ENCODE data around the gene STMN1. TPM values are rescaled to one million over a fixed set of nuclear protein-coding genes. Genes with fewer than 3 reads are reported as not detected.
A peak's percentile ranks its signal among the peaks of the same experiment; 100 is the strongest.

STMN1 gene
- total RNA-seq, 2 donors from 2014 or later = 13.9 to 27.4 TPM

GRCh38 chr1:25875154-25875855, 30.9 kb downstream of the STMN1 start, which contains the start of gene PAQR7:
TSS of gene PAQR7 (minus strand) at chr1:25875708. CDS start at chr1:25863839, 11,869 bp downstream.
- intact Hi-C loops (cut with DNase I) = no loop called here
- peak; percentile 78 for DNase-seq
- peak; percentile 91 for ATAC-seq

DNA sequence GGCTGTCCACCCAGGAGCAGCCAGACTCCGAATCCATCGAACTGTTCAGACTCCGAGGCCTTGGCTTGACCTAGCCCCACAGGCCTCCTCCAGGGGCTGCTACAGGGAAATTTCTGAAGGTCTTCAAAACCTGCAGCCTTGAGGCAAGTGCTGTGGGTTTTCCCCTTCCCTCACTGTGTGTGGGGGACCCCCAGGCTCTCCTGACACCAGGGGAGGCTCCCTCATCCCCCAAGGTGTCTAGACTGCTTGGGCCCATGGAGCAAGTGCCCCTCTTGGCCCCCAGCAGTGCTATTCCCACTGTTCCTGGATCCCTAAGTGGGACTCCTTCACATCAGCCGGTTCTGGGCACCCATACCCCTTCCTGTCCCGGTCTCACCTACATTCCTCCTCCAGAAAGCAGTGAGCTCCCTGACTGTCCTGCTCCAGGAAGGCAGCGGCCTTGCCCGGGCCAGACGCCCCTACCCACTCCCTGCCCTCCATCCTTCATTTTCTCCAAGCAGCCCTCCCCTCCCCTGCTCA, 31.5 kb downstream of the STMN1 start:
- intact Hi-C loops (cut with DNase I) = no loop called here
- DNase-seq = no peak
- ATAC-seq = no peak

DNA sequence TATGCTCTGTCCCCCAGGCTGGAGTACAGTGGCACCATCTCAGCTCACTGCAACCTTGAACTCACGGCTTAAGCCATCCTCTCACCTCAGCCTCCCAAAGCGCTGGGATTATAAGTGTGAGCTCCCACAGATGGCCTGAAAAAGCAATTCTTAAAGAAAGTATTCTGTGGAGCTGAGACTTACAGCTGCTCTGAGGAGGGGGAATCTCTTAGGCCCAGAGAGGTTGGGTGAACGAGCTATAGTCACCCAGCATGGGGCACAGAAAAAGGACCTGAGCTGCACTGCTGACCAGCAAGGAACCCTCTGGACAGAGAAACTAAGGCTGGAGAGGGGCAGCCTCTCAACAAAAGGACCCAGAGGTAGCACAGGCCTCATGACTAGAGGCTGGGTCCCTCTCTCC, 32.0 kb downstream of the STMN1 start:
- DNase-seq = no peak
- no peak for ATAC-seq
- intact Hi-C loops (cut with DNase I) = no loop called here

DNA sequence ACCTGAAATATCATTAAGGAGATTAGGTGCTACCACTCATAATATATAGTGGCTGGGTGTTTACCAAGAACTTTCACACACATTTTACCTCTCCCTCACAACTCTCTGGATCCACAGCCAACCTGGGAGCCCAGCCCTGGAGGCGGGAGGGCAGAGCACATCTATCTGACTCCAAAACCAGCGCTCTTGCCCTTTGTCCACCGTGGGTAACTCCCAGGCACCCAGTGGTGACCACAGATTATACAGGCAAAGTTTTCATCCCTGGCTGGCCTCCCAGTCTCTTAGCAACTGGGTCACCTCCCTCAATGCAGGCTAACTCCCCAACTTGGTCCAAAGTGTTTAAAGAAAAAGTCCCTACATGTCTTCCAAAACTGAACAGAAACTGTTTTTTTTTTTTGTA, 33.1 kb downstream of the STMN1 start:
- no peak for DNase-seq
- ATAC-seq = no peak
- intact Hi-C loops (cut with DNase I) = no loop called here

GRCh38 chr1:25872713-25873112, 33.5 kb downstream of the STMN1 start:
- intact Hi-C loops (cut with DNase I) = no loop called here
- ATAC-seq = no peak

GRCh38 chr1:25871704-25872494, 34.3 kb downstream of the STMN1 start:
- DNase-seq (no peak), ATAC-seq (no peak)
- intact Hi-C loops (cut with DNase I) = no loop called here

More at GRCh38 chr1:25872713-25873112, 33.5 kb downstream of the STMN1 start:
- no peak for DNase-seq

GRCh38 chr1:25871086-25871703, 35.0 kb downstream of the STMN1 start:
- intact Hi-C loops (cut with DNase I) = no loop called here
- ATAC-seq (no peak), DNase-seq (no peak)

DNA sequence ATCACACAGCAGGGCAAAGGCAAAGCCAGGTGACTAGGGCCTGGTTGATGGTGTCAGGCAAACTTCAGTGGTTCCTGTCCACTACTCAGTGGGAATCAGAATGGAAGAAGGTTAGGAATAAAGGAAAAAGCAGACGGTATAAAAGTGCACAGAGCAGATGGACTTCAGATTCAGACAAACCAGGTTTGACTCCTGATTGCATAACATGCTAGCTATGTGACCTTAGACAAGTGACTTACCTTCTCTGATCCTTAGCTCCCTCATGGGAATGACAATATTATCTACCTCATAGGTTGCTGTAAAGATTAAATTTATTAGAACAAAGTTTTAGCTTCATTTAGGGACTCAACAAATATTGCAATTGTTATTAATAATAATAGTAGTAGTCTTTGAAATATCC, 35.6 kb downstream of the STMN1 start:
- intact Hi-C loops (cut with DNase I) = no loop called here
- no peak for ATAC-seq
- DNase-seq = no peak

- ATAC-seq = no peak
- intact Hi-C loops (cut with DNase I) = no loop called here
- no peak for DNase-seq
Measured at GRCh38 chr1:25869909-25870606, 36.2 kb downstream of the STMN1 start.

DNA sequence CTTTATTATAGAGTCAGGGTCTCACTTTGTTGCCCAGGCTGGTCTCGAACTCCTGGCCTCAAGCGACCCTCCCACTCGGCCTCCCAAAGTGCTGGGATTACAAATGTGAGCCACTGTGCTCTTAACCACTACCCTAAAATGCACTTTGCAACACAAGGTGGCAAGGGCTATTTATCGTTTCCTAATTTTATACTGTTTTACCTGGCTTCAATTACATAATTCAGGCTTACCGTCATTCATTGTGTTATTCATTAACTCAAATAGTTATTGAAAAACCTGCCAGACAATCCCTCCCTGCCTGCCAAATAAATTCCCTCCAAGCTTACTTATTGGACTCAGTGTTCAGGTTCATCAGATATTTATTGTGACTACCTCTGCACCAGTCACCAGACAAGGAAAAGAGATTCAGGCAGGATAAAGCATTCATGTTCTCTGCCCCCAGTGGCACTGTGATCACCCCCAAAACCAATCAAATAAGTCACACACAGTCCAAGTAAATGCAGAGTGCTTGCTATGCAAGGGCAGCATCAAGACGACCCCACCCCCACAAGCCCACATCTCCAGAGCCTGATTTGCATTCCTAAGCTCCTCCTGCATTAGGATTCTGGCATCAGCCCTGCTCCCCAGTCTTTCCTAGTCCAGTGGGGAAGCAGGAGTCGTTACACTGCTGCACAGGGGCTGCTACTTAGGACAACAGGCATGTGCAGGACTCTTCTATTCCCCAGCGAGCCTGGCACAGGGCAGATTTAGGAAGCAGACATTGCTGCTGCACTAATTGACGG, 38.8 kb downstream of the STMN1 start:
- no peak for ATAC-seq
- intact Hi-C loops (cut with DNase I) = no loop called here

GRCh38 chr1:25866288-25866687, 39.9 kb downstream of the STMN1 start:
- ATAC-seq (no peak), DNase-seq (no peak)
- intact Hi-C loops (cut with DNase I) = no loop called here

More for the DNA sequence above, 38.8 kb downstream of the STMN1 start:
- DNase-seq = no peak

- DNase-seq = no peak
- intact Hi-C loops (cut with DNase I) = no loop called here
- ATAC-seq = no peak
Measured at GRCh38 chr1:25864434-25864833, 41.8 kb downstream of the STMN1 start.

DNA sequence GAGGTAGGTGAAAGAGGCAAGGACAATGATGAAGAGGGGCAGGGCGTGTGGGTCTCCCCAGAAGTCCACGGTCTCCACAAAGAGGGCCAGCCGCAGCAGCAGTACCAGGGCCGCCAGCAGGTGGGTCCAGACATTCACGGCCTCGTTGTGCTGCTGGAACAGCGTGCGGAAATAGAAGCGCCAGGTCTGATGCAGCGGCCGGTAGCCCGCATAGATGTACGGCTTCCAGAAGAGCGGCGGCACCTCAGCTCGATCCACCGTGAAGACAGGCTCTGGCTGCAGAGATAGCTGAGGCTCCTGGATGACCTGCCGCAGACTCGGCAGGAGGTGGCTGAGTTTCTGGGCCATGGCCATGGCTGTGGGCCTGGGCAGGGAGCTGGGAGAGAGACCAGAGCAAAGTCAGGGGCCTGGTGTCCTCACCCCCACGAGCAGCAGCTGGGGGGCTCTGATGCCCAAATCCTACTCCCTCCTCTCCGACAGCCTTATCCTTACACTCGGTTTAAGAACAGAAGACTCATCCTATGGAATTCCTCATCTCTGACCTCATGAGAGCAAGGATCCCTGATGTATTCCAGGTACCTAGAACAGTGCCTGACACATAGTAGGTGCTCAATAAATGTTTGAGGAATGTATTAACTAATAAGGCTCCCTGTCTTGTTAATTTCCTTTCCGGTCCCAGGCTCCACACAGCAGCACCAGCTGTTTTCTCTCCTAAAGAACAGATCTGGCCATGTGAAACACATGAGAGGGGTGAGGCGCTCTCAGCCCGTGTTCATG, 42.5 kb downstream of the STMN1 start:
- no peak for ATAC-seq
- intact Hi-C loops (cut with DNase I) = no loop called here
- DNase-seq = no peak

- intact Hi-C loops (cut with DNase I) = no loop called here
- no peak for ATAC-seq
- DNase-seq = no peak
Measured at GRCh38 chr1:25862785-25863485, 43.3 kb downstream of the STMN1 start.

DNA sequence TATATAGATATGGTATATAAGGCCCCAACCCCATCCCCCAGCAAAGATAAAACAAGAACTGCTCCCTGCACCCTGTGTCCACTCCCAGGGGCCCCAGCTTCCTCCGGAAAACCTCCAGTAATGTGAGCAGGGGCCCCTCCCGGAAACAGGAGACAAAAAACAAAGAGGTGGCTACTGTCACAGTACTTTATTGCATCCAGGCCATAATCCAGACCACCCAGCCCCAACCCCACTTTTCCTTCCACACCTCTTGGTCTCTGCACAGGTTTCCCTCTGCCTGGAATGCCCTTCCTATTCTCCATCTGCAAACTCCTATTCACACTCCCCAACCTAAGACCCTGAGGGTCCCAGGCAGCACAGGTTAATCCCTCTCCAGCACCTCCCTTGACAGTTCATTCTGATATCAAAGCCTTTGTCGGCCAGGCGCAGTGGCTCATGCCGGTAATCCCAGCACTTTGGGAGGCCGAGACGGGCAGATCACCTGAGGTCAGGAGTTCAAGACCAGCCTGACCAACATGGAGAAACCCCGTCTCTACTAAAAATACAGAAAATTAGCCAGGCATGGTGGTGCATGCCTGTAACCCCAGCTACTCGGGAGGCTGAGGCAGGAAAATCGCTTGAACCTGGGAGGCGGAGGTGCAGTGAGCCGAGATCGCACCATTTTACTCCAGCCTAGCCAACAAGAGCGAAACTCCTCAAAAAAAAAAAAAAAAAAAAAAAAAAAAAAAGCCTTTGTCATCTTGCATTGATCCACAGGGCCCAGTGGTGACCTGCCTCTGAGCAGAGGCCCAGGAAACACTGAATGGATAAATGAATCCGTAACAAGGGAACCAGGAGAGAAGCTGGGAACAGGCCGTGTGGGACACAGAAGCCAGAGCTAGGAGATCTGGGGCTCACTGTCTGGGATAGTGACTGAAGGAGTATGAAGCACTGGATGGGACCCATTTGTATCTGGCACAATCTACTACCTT, 44.6 kb downstream of the STMN1 start:
- no peak for ATAC-seq
- intact Hi-C loops (cut with DNase I) = no loop called here

More for the DNA sequence above, 44.6 kb downstream of the STMN1 start:
- no peak for DNase-seq
